A673 (cell line): ENCODE data around the gene DIP2C. TPM values are rescaled to one million over a fixed set of nuclear protein-coding genes. Genes with fewer than 3 reads are reported as not detected.

Experiments
- BruUV-seq: library from RNA; stranded (reverse); fragments of 400-500 nt; replicated peaks from 2 replicates; lab custom pipeline; 2021; lab: Mats Ljungman, UMichigan
- CTCF ChIA-PET: fragments of 300-600 bp; sonication (Branson Sonifier 250); formaldehyde crosslinking; loops from one replicate; lab custom pipeline; 2022; ENCODE audit warnings: antibody characterized with exemption; lab: Charles Lee
- POLR2A ChIA-PET: fragments of 300-600 bp; sonication (Branson Sonifier 250); formaldehyde crosslinking; loops from one replicate; lab custom pipeline; 2022; ENCODE audit warnings: antibody characterized with exemption; ENCODE audit not compliant: low non-redundant PET; lab: Charles Lee
- DNase-seq: peaks from one replicate; pipeline ENCODE4 v3.0.0-alpha.2; 2015; ENCODE audit warnings: low spot score
- H3K27ac ChIP-seq: fragments of 200-600 bp; sonication (generic); 2 replicates; pipeline ENCODE4 v1.5.1; 2016; ENCODE audit warnings: mixed run types, low read depth, mild to moderate bottlenecking, mixed read lengths, antibody characterized with exemption, low read length; ENCODE audit not compliant: poor library complexity, severe bottlenecking
- H3K27me3 ChIP-seq: fragments of 200-600 bp; sonication (generic); replicated peaks from 2 replicates; pipeline ENCODE4 v1.6.1; 2017; ENCODE audit warnings: mixed run types, low read depth, mild to moderate bottlenecking, mixed read lengths, antibody characterized with exemption, low read length; ENCODE audit not compliant: insufficient read depth, poor library complexity
- H3K36me3 ChIP-seq: fragments of 200-600 bp; sonication (generic); 2 replicates; pipeline ENCODE4 v1.6.1; 2016; ENCODE audit warnings: mixed run types, mild to moderate bottlenecking, mixed read lengths, antibody characterized with exemption, low read length; ENCODE audit not compliant: insufficient read depth, poor library complexity, severe bottlenecking
- H3K4me1 ChIP-seq: fragments of 200-600 bp; sonication (generic); 2 replicates; pipeline ENCODE4 v1.6.1; 2017; ENCODE audit warnings: mixed run types, mild to moderate bottlenecking, mixed read lengths, antibody characterized with exemption, low read length; ENCODE audit not compliant: insufficient read depth, poor library complexity, severe bottlenecking
- H3K4me3 ChIP-seq: fragments of 200-600 bp; sonication (generic); 2 replicates; pipeline ENCODE4 v1.5.1; 2016; ENCODE audit warnings: low read depth, mixed run types, mild to moderate bottlenecking, mixed read lengths, low read length; ENCODE audit not compliant: poor library complexity, severe bottlenecking
- H3K9me3 ChIP-seq: fragments of 200-600 bp; sonication (generic); 2 replicates; pipeline ENCODE4 v1.6.1; 2016; ENCODE audit warnings: mixed run types, low read depth, mild to moderate bottlenecking, mixed read lengths, antibody characterized with exemption, low read length; ENCODE audit not compliant: poor library complexity, severe bottlenecking
- CTCF ChIP-seq: fragments of 300-800, 200-600 bp; sonication (generic); conservative IDR thresholded peaks from 2 replicates; pipeline ENCODE4 v1.5.1; 2017; ENCODE audit warnings: low read depth, mild to moderate bottlenecking, antibody characterized with exemption, low read length, moderate library complexity, mixed read lengths
- EZH2 ChIP-seq: fragments of 200-600 bp; sonication (generic); IDR thresholded peaks from 2 replicates; pipeline ENCODE4 v1.6.1; 2017; ENCODE audit warnings: borderline replicate concordance, low read depth, mild to moderate bottlenecking, mixed read lengths, antibody characterized with exemption, low read length; ENCODE audit not compliant: poor library complexity, severe bottlenecking
- intact Hi-C: fragments of 100-400 bp; cut with micrococcal nuclease; formaldehyde crosslinking; loops from one replicate; pipeline ENCODE4 v1.10.0; 2022; ENCODE audit not compliant: unreplicated experiment
- total RNA-seq: library from RNA; stranded (reverse); gene quantifications from 2 replicates; pipeline ENCODE4 v1.2.3, GENCODE V29; 2021

The DIP2C gene
- total RNA-seq, 1 experiment from 2014 or later = 13.2 TPM

GRCh38 chr10:641149-642010, 48.1 kb downstream of the DIP2C start:
- Histone ChIP-seq H3K36me3 (no peaks in the 10 kb centered on the region), H3K4me1 (no peaks in the 10 kb centered on the region), H3K27me3 (no peaks in the 10 kb centered on the region), H3K9me3 (peaks cover 10% of the 10 kb centered on the region), H3K27ac (no peak overlapping the region), H3K4me3 (no peak overlapping the region)
- TF ChIP-seq EZH2 (no peak), CTCF (no peak)
- intact Hi-C loops = no loop called here
- POLR2A ChIA-PET = no interaction called here
- no peak for DNase-seq
- BruUV-seq = no TSS peak
- CTCF ChIA-PET = no interaction called here

- Histone ChIP-seq H3K9me3 (peaks cover 10% of the 10 kb centered on the region), H3K27ac (no peak overlapping the region), H3K4me1 (no peaks in the 10 kb centered on the region), H3K36me3 (no peaks in the 10 kb centered on the region), H3K4me3 (no peak overlapping the region), H3K27me3 (no peaks in the 10 kb centered on the region)
- no peak for TF ChIP-seq CTCF
- TF ChIP-seq EZH2 = no peak
- DNase-seq = no peak
- no TSS peak for BruUV-seq
- intact Hi-C loops = no loop called here
- ChIA-PET POLR2A (no interaction called here), CTCF (no interaction called here)
Measured at GRCh38 chr10:640673-641045, 48.8 kb downstream of the DIP2C start.

- ChIA-PET POLR2A (no interaction called here), CTCF (no interaction called here)
- TF ChIP-seq CTCF (no peak), EZH2 (no peak)
- intact Hi-C loops = no loop called here
- no peak overlapping the region for H3K27ac ChIP-seq
- H3K4me1 ChIP-seq = no peaks in the 10 kb centered on the region
- no peaks in the 10 kb centered on the region for H3K36me3 ChIP-seq
- peaks cover 5% of the 10 kb centered on the region for H3K9me3 ChIP-seq
- DNase-seq = no peak
- H3K4me3 ChIP-seq = no peak overlapping the region
- BruUV-seq = no TSS peak
- no peaks in the 10 kb centered on the region for H3K27me3 ChIP-seq
Measured at GRCh38 chr10:639751-640672, 49.5 kb downstream of the DIP2C start.
